ENCODE results near the gene CCDC33. TPM values are rescaled to one million over a fixed set of nuclear protein-coding genes. Genes with fewer than 3 reads are reported as not detected.

Gene CCDC33
- total and polyA plus RNA-seq, 2 donors from 2014 or later, result 0.63 TPM; not detected in 1

DNA sequence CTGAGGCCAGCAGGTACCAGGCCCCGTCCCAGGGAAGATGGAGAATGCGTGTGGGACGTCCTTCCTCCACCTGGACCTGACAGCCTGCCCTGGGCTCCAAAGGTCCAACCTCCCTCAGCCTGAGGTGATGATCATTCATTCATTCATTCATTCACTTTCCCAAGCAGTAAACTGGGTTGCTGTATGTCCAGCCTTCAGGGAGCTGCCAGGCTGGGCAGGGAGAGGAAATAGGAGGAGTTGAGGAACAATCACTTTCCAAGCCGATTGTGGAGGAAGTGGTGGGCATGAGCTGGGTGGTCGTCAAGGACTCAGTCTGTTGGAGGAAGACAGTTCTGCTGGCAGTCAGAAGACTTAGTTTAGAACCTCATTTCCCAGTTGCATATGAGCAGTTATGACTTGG, 10.2 kb upstream of the CCDC33 start:
- H3K27ac ChIP-seq (ENCODE audit: low read depth in 2 of 2, low read length in 2 of 2), result no peak overlapping the region
- DNase-seq (no peak), FAIRE-seq (no peak)
- H3K36me3 ChIP-seq (ENCODE audit: control insufficient read depth in 2 of 3, insufficient read depth in 3 of 3, low read length in 3 of 3), result no peaks in the 10 kb centered on the region
- H3K4me3 ChIP-seq (ENCODE audit: low read length in 3 of 3), result no peak overlapping the region
- no peaks in the 10 kb centered on the region for H3K27me3 ChIP-seq (ENCODE audit: control insufficient read depth, insufficient read depth, low read length)
- H3K4me1 ChIP-seq (ENCODE audit: control insufficient read depth in 2 of 3, insufficient read depth in 2 of 3, low read depth in 1 of 3, low read length in 3 of 3), result peaks cover 0 to 9% (median 5%) of the 10 kb centered on the region in 3 donors
- intact Hi-C loops (cut with DNase I), result no loop called here
- TF ChIP-seq, protein P1, sequence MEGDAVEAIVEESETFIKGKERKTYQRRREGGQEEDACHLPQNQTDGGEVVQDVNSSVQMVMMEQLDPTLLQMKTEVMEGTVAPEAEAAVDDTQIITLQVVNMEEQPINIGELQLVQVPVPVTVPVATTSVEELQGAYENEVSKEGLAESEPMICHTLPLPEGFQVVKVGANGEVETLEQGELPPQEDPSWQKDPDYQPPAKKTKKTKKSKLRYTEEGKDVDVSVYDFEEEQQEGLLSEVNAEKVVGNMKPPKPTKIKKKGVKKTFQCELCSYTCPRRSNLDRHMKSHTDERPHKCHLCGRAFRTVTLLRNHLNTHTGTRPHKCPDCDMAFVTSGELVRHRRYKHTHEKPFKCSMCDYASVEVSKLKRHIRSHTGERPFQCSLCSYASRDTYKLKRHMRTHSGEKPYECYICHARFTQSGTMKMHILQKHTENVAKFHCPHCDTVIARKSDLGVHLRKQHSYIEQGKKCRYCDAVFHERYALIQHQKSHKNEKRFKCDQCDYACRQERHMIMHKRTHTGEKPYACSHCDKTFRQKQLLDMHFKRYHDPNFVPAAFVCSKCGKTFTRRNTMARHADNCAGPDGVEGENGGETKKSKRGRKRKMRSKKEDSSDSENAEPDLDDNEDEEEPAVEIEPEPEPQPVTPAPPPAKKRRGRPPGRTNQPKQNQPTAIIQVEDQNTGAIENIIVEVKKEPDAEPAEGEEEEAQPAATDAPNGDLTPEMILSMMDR (IDR thresholded peaks at IDR 0.05; ENCODE audit: borderline replicate concordance, extremely low read depth, insufficient read depth), result no peak
- H3K9me3 ChIP-seq (ENCODE audit: control insufficient read depth in 2 of 3, insufficient read depth in 1 of 3, low read length in 3 of 3), result no peaks in the 10 kb centered on the region
- no peak overlapping the region for H3K9ac ChIP-seq (ENCODE audit: low read length in 3 of 3)

DNA sequence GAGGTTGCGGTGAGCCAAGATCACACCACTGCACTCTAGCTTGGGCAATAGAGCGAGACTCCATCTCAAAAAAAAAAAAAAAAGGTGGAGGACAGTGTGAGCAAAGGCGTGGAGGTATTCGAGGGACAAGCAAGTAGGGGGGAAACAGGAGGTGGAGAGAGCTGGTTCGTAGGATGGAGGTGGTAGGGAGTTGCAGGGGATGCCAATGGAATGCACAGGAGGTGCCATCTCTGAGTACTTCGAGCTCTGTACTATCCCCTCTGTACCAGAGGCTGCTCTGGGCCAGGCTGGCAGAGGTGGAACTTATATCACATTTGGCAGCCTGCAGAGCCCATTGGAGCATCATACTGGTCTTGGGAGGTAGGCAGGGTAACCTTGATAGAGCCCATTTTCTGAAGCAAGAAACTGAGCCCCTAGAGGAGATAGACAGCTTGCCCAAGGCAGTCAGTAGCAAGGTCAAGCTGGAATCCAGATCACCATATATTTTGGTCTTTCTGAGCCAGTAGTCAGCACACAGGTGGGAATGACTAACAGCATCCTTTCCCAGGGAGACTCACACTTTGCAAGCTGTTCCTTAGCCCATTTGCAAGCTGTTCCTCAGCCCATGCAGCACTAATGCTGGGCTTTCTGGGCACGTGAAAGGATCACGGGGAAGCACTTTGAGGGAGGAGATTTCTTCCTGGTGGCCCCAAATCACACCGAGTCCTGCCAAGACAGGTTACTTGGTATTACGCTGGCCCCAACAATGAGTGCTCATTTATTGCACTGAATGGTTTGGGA, 9.2 kb upstream of the CCDC33 start:
- Histone ChIP-seq H3K36me3 (ENCODE audit: control insufficient read depth in 2 of 3, insufficient read depth in 3 of 3, low read length in 3 of 3) (no peaks in the 10 kb centered on the region), H3K27ac (ENCODE audit: low read depth in 2 of 2, low read length in 2 of 2) (no peak overlapping the region), H3K4me3 (ENCODE audit: low read length in 3 of 3) (no peak overlapping the region), H3K4me1 (ENCODE audit: control insufficient read depth in 2 of 3, insufficient read depth in 2 of 3, low read depth in 1 of 3, low read length in 3 of 3) (peaks cover 0 to 9% (median 5%) of the 10 kb centered on the region in 3 donors), H3K9me3 (ENCODE audit: control insufficient read depth in 2 of 3, insufficient read depth in 1 of 3, low read length in 3 of 3) (no peaks in the 10 kb centered on the region), H3K9ac (ENCODE audit: low read length in 3 of 3) (no peak overlapping the region), H3K27me3 (ENCODE audit: control insufficient read depth, insufficient read depth, low read length) (no peaks in the 10 kb centered on the region)
- DNase-seq (no peak), FAIRE-seq (no peak)
- intact Hi-C loops (cut with DNase I), result no loop called here
- TF ChIP-seq, protein P1 (IDR thresholded peaks at IDR 0.05; ENCODE audit: borderline replicate concordance, extremely low read depth, insufficient read depth), result no peak

GRCh38 chr15:74227968-74228722, 8.0 kb upstream of the CCDC33 start:
- DNase-seq, result peak in 1 of 5 donors; percentile 75
- TF ChIP-seq, protein P1 (IDR thresholded peaks at IDR 0.05; ENCODE audit: borderline replicate concordance, extremely low read depth, insufficient read depth), result no peak
- intact Hi-C loops (cut with DNase I), result no loop called here
- Histone ChIP-seq H3K9me3 (ENCODE audit: control insufficient read depth in 2 of 3, insufficient read depth in 1 of 3, low read length in 3 of 3) (no peaks in the 10 kb centered on the region), H3K9ac (ENCODE audit: low read length in 3 of 3) (no peak overlapping the region), H3K36me3 (ENCODE audit: control insufficient read depth in 2 of 3, insufficient read depth in 3 of 3, low read length in 3 of 3) (no peaks in the 10 kb centered on the region), H3K27me3 (ENCODE audit: control insufficient read depth, insufficient read depth, low read length) (no peaks in the 10 kb centered on the region), H3K27ac (ENCODE audit: low read depth in 2 of 2, low read length in 2 of 2) (no peak overlapping the region), H3K4me3 (ENCODE audit: low read length in 3 of 3) (no peak overlapping the region), H3K4me1 (ENCODE audit: control insufficient read depth in 2 of 3, insufficient read depth in 2 of 3, low read depth in 1 of 3, low read length in 3 of 3) (peaks cover 0 to 9% (median 2%) of the 10 kb centered on the region in 3 donors)
- FAIRE-seq, result no peak
